Ovary (tissue), 9 donors: ENCODE data around the gene LHX3. TPM values are rescaled to one million over a fixed set of nuclear protein-coding genes. Genes with fewer than 3 reads are reported as not detected.

Experiments
- DNase-seq, 5 donors: peaks; one replicate each; pipeline ENCODE4 v3.0.0-alpha.2; 2019 to 2020
- H3K27ac ChIP-seq, 2 donors: fragments of 200-600 bp; one replicate each; pipeline versions ENCODE4 v1.5.1 to v1.8.0; 2019 to 2022
- H3K27me3 ChIP-seq: fragments of 200-600 bp; one replicate; pipeline ENCODE4 v1.8.0; 2022
- H3K36me3 ChIP-seq: fragments of 200-600 bp; sonication (generic); one replicate; pipeline ENCODE4 v1.5.1; 2019
- H3K4me1 ChIP-seq: one replicate; pipeline ENCODE4 v1.8.1; 2013; ENCODE audit warnings: mild to moderate bottlenecking, moderate library complexity; ENCODE audit not compliant: insufficient read depth
- H3K4me3 ChIP-seq: fragments of 200-600 bp; sonication (generic); one replicate; pipeline ENCODE4 v1.5.1; 2017
- H3K9me3 ChIP-seq, 2 donors: fragments of 200-600 bp in 1 of 2; sonication (generic) in 1 of 2; one replicate each; pipeline versions ENCODE4 v1.5.1 to v1.8.1; 2013 to 2019; ENCODE audit warnings: mild to moderate bottlenecking in 1 of 2, moderate library complexity in 1 of 2
- CTCF ChIP-seq, 3 donors: fragments of 450-650 bp in 2 of 3; fragments of 200-600 bp in 1 of 3; IDR thresholded peaks; one replicate each; pipeline versions ENCODE4 v1.5.1 to v1.8.0; 2016 to 2022; ENCODE audit warnings: antibody characterized with exemption in 3 of 3, mild to moderate bottlenecking in 1 of 3
- EP300 ChIP-seq: sonication (generic); formaldehyde crosslinking; IDR thresholded peaks from one replicate; pipeline ENCODE4 v1.6.1; 2017; ENCODE audit warnings: antibody characterized with exemption
- POLR2A ChIP-seq: fragments of 450-650 bp; IDR thresholded peaks from one replicate; pipeline ENCODE4 v1.6.1; 2017; ENCODE audit warnings: antibody characterized with exemption, mild to moderate bottlenecking, moderate library complexity
- WGBS, 3 donors: extraction: QIAGEN DNeasy Blood & Tissue Kit in 1 of 3; methylation state at CpG; one replicate each; pipeline versions ENCODE4 v1.1.5 to v1.1.7; 2013 to 2017; 5-methylcytosine and 5-hydroxymethylcytosine counted together
- intact Hi-C, 4 donors: fragments of 100-400 bp; cut with DNase I; formaldehyde crosslinking; loops; one replicate each; pipeline versions ENCODE4 v1.11.0 to v1.15.1; 2022 to 2023
- polyA plus RNA-seq, 2 donors: library from polyadenylated mRNA; stranded (reverse); fragments of 200-250 nt in 1 of 2; fragments of 350-450 nt in 1 of 2; fragmentation: Illumina TruSeq in 1 of 2; extraction: RNeasy Lipid Tissue Mini Kit (QIAGEN cat#74804) in 1 of 2; gene quantifications; one replicate each; pipeline ENCODE4 v1.2.3, GENCODE V29; 2013 to 2014
- total RNA-seq, 7 donors: library from RNA; depleted of rRNA in 2 of 7; stranded (reverse); fragments of >200 nt in 2 of 7; fragmentation: NEBNext Ultra II Directional in 3 of 7; extraction: Animal tissue kit (Norgen Biotek cat#: 25700) in 3 of 7; gene quantifications; one replicate each; pipeline versions ENCODE4 v1.1.0 to v1.2.4, GENCODE V29; 2016 to 2023
- donor health status: DM: no; HTN: no; CAD: no; lungs with moderate emphysema.
- donor health status: DM: no; HTN: no; CAD: no.
- donor health status: Bipolar disorder and iron deficiency.
- donor health status: DM: yes; HTN: yes; CAD: no.
- donor health status: DM: no; HTN: no; CAD: no.
- donor health status: DM: yes; HTN: yes; CAD: no.

The LHX3 gene
- total and polyA plus RNA-seq, 9 donors, result not detected

GRCh38 chr9:136160995-136161610 lies 43.8 kb downstream of the LHX3 start:
- Histone ChIP-seq H3K36me3 (no peaks in the 10 kb centered on the region), H3K27ac (no peak overlapping the region), H3K4me3 (no peak overlapping the region), H3K27me3 (no peaks in the 10 kb centered on the region), H3K9me3 (no peaks in the 10 kb centered on the region), H3K4me1 (no peaks in the 10 kb centered on the region)
- intact Hi-C loops, result no loop called here
- TF ChIP-seq POLR2A, result no peak
- TF ChIP-seq EP300, result no peak
- no peak for TF ChIP-seq CTCF (IDR thresholded peaks at IDR 0.05)
- no peak for DNase-seq
- WGBS, 3 donors, result 61 to 66% (median 65%) methylated on average over 10 of the region's 10 CpGs

GRCh38 chr9:136160381-136160841 lies 44.5 kb downstream of the LHX3 start:
- H3K4me1 ChIP-seq, result no peaks in the 10 kb centered on the region
- intact Hi-C loops, result no loop called here
- DNase-seq, result no peak
- H3K9me3 ChIP-seq, result no peaks in the 10 kb centered on the region
- H3K27me3 ChIP-seq, result no peaks in the 10 kb centered on the region
- H3K4me3 ChIP-seq, result no peak overlapping the region
- no peak overlapping the region for H3K27ac ChIP-seq
- no peaks in the 10 kb centered on the region for H3K36me3 ChIP-seq
- TF ChIP-seq POLR2A (no peak), CTCF (IDR thresholded peaks at IDR 0.05) (no peak), EP300 (no peak)
- WGBS, 3 donors, result 38 to 51% (median 43%) methylated on average over 11 to 12 of the region's 12 CpGs

GRCh38 chr9:136159851-136160250 lies 45.1 kb downstream of the LHX3 start:
- no peak for TF ChIP-seq CTCF (IDR thresholded peaks at IDR 0.05)
- no peak for TF ChIP-seq EP300
- TF ChIP-seq POLR2A, result no peak
- no peaks in the 10 kb centered on the region for H3K4me1 ChIP-seq
- WGBS, 3 donors, result 83 to 91% (median 86%) methylated on average over 16 of the region's 16 CpGs
- no peaks in the 10 kb centered on the region for H3K36me3 ChIP-seq
- intact Hi-C loops, result no loop called here
- no peak overlapping the region for H3K4me3 ChIP-seq
- H3K9me3 ChIP-seq, result no peaks in the 10 kb centered on the region
- no peak overlapping the region for H3K27ac ChIP-seq
- H3K27me3 ChIP-seq, result no peaks in the 10 kb centered on the region
- DNase-seq, result no peak

GRCh38 chr9:136157477-136158265 lies 47.3 kb downstream of the LHX3 start:
- WGBS, 3 donors, result 34 to 47% (median 37%) methylated on average over 17 to 20 of the region's 20 CpGs
- intact Hi-C loops, result no loop called here

More at GRCh38 chr9:136157477-136158265, 47.3 kb downstream of the LHX3 start:
- Histone ChIP-seq H3K27ac (no peak overlapping the region), H3K9me3 (no peaks in the 10 kb centered on the region), H3K27me3 (no peaks in the 10 kb centered on the region), H3K36me3 (no peaks in the 10 kb centered on the region), H3K4me3 (no peak overlapping the region), H3K4me1 (no peaks in the 10 kb centered on the region)
- TF ChIP-seq CTCF (IDR thresholded peaks at IDR 0.05) (no peak), POLR2A (no peak), EP300 (no peak)
- DNase-seq, result no peak
